Suppressor macrophage treated with lipopolysaccharide for 1 hour (primary cell): ENCODE data around the gene SERINC4.
"Not testable (repeated sequence)": the region's sequence is repeated elsewhere in the genome, so short reads cannot be mapped to it uniquely, and the experiment has no call there.

Source experiments
- DNase-seq, 3 donors: peaks; one replicate each; pipeline ENCODE4 v3.0.0-alpha.2; 2020 to 2022

SERINC4 gene

GRCh38 chr15:43799945-43800285 is at the start of gene SERINC4:
SERINC4 (minus strand) TSS chr15:43800220; CDS start chr15:43799986, 234 bp downstream.
- DNase-seq: no peak

- DNase-seq: no peak
Measured at GRCh38 chr15:43845421-43845820, 45.4 kb upstream of the SERINC4 start.

GRCh38 chr15:43832485-43832884 is 32.5 kb upstream of the SERINC4 start:
- not testable (repeated sequence) for DNase-seq

- not testable (repeated sequence) for DNase-seq
Measured at GRCh38 chr15:43831519-43832052, 31.6 kb upstream of the SERINC4 start.

GRCh38 chr15:43830691-43831275 is 30.8 kb upstream of the SERINC4 start:
- DNase-seq: not testable (repeated sequence)

GRCh38 chr15:43829951-43830540 is 30.0 kb upstream of the SERINC4 start:
- not testable (repeated sequence) for DNase-seq

GRCh38 chr15:43828061-43828657 is 28.1 kb upstream of the SERINC4 start:
- DNase-seq: no peak

GRCh38 chr15:43826508-43827341 is 26.7 kb upstream of the SERINC4 start, which contains the start of gene WDR76:
WDR76 (plus strand) TSS chr15:43827002; CDS start chr15:43827033, 31 bp downstream.
- peak; percentile 90 to 95 (median 93) for DNase-seq

- DNase-seq: no peak
Measured at GRCh38 chr15:43826029-43826507, 26.0 kb upstream of the SERINC4 start.

GRCh38 chr15:43825305-43825704 is 25.3 kb upstream of the SERINC4 start:
- not testable (repeated sequence) for DNase-seq

GRCh38 chr15:43824302-43825246 is 24.6 kb upstream of the SERINC4 start, which contains the start of gene MFAP1:
MFAP1 (minus strand) TSS chr15:43824690; CDS start chr15:43824569, 121 bp downstream.
- DNase-seq: peak; percentile 96 to 99 (median 98)

GRCh38 chr15:43821505-43821904 is 21.5 kb upstream of the SERINC4 start:
- DNase-seq: no peak

GRCh38 chr15:43815064-43815463 is 15.0 kb upstream of the SERINC4 start:
- DNase-seq: not testable (repeated sequence)

- peak; percentile 69 to 87 (median 87) for DNase-seq
Measured at GRCh38 chr15:43808960-43809678, 9.1 kb upstream of the SERINC4 start.

GRCh38 chr15:43808435-43808950 is 8.5 kb upstream of the SERINC4 start:
- no peak for DNase-seq

- not testable (repeated sequence) for DNase-seq
Measured at GRCh38 chr15:43802676-43803075, 2.7 kb upstream of the SERINC4 start.

- DNase-seq: peak; percentile 88 to 93 (median 91)
Measured at GRCh38 chr15:43800286-43801141, 494 bp upstream of the SERINC4 start, which contains the start of gene HYPK. HYPK (plus strand) TSS chr15:43800599; CDS start chr15:43800623, 24 bp downstream.

- no peak for DNase-seq
Measured at GRCh38 chr15:43799209-43799944, 643 bp downstream of the SERINC4 start.

GRCh38 chr15:43796566-43796965 is 3.5 kb downstream of the SERINC4 start:
- no peak for DNase-seq
